ENCODE measurements around the gene PNLDC1. TPM values are rescaled to one million over a fixed set of nuclear protein-coding genes. Genes with fewer than 3 reads are reported as not detected.

The PNLDC1 gene
- total RNA-seq, 2 donors from 2014 or later, result not detected

DNA sequence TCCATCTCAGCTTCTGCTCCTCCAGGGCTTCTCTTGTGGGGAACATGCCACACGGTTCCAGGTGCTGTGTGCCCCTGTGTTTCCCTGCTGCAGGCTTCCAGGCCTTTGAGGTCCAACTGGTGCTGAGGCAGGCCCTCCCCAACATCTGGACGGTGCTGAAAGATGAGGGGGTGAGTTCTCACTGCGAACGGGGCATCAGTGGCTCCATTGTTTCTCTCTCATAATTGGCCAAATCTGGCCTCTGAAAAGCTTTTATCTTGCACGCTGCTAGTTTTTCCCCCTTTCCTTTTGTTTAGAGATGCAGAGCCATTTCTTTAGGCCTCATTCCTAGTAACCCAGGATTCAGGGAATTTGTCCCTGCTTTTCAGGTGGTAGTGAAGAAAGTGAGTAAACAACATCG, 8.6 kb downstream of the PNLDC1 start:
- Histone ChIP-seq H3K4me3 (ENCODE audit: low read length) (no peak overlapping the region), H3K27ac (ENCODE audit: low read depth, low read length) (no peak overlapping the region), H3K36me3 (ENCODE audit: control insufficient read depth, insufficient read depth, low read length) (no peaks in the 10 kb centered on the region), H3K9ac (ENCODE audit: extremely low read depth, low read length, poor library complexity, severe bottlenecking) (no peak overlapping the region), H3K27me3 (ENCODE audit: control insufficient read depth, insufficient read depth, low read length, poor library complexity, severe bottlenecking) (peaks cover 2% of the 10 kb centered on the region), H3K9me3 (ENCODE audit: control insufficient read depth, low read length) (no peaks in the 10 kb centered on the region), H3K4me1 (ENCODE audit: control insufficient read depth, insufficient read depth, low read length) (peaks cover 10% of the 10 kb centered on the region)
- H3K27ac Mint-ChIP-seq, result peak overlapping the region; percentile 42
- no peaks in the 10 kb centered on the region for H3K9me3 Mint-ChIP-seq
- peaks cover 4% of the 10 kb centered on the region for H3K27me3 Mint-ChIP-seq (ENCODE audit: insufficient read depth)
- H3K36me3 Mint-ChIP-seq (ENCODE audit: low read depth), result no peaks in the 10 kb centered on the region
- peaks cover 35% of the 10 kb centered on the region for H3K4me1 Mint-ChIP-seq
- no peak for DNase-seq
- 89 to 93% methylated on average over 6 of the region's 6 CpGs for WGBS, 2 experiments (ENCODE audit: insufficient coverage in 1 of 2, insufficient read length in 1 of 2)
- TF ChIP-seq, protein P1, sequence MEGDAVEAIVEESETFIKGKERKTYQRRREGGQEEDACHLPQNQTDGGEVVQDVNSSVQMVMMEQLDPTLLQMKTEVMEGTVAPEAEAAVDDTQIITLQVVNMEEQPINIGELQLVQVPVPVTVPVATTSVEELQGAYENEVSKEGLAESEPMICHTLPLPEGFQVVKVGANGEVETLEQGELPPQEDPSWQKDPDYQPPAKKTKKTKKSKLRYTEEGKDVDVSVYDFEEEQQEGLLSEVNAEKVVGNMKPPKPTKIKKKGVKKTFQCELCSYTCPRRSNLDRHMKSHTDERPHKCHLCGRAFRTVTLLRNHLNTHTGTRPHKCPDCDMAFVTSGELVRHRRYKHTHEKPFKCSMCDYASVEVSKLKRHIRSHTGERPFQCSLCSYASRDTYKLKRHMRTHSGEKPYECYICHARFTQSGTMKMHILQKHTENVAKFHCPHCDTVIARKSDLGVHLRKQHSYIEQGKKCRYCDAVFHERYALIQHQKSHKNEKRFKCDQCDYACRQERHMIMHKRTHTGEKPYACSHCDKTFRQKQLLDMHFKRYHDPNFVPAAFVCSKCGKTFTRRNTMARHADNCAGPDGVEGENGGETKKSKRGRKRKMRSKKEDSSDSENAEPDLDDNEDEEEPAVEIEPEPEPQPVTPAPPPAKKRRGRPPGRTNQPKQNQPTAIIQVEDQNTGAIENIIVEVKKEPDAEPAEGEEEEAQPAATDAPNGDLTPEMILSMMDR (conservative IDR thresholded peaks at IDR 0.05), result no peak
- H3K4me3 Mint-ChIP-seq, result no peak overlapping the region

DNA sequence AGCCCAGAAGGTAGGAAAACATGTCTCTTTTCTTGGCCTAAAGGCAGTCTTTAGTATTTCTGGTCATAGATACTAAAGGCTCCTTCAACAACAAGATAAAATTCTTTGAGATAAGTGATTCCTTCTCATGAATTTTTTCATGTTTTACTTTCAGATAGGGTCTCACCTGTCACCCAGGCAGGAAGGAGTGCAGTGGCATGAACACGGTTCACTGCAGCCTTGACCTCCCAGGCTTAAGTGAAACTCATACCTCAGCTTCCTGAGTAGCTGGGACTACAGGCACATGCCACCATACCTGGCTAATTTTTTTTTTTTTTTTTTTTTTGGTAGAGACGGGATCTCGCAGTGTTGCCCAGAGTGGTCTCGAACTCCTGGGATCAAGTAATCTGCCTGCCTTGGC, 9.1 kb downstream of the PNLDC1 start:
- H3K4me1 ChIP-seq (ENCODE audit: control insufficient read depth, insufficient read depth, low read length), result peaks cover 10% of the 10 kb centered on the region
- H3K9ac ChIP-seq (ENCODE audit: extremely low read depth, low read length, poor library complexity, severe bottlenecking), result no peak overlapping the region
- no peaks in the 10 kb centered on the region for H3K36me3 ChIP-seq (ENCODE audit: control insufficient read depth, insufficient read depth, low read length)
- Mint-ChIP-seq H3K9me3 (no peaks in the 10 kb centered on the region), H3K4me1 (peaks cover 35% of the 10 kb centered on the region), H3K27ac (no peak overlapping the region), H3K36me3 (ENCODE audit: low read depth) (no peaks in the 10 kb centered on the region), H3K27me3 (ENCODE audit: insufficient read depth) (peaks cover 3% of the 10 kb centered on the region), H3K4me3 (no peak overlapping the region)
- no peaks in the 10 kb centered on the region for H3K27me3 ChIP-seq (ENCODE audit: control insufficient read depth, insufficient read depth, low read length, poor library complexity, severe bottlenecking)
- 71 to 93% methylated on average over 1 to 4 of the region's 4 CpGs for WGBS, 2 experiments (ENCODE audit: insufficient coverage in 1 of 2, insufficient read length in 1 of 2)
- no peak for DNase-seq
- H3K4me3 ChIP-seq (ENCODE audit: low read length), result no peak overlapping the region
- no peak overlapping the region for H3K27ac ChIP-seq (ENCODE audit: low read depth, low read length)
- no peaks in the 10 kb centered on the region for H3K9me3 ChIP-seq (ENCODE audit: control insufficient read depth, low read length)
- TF ChIP-seq, protein P1 (conservative IDR thresholded peaks at IDR 0.05), result no peak

DNA sequence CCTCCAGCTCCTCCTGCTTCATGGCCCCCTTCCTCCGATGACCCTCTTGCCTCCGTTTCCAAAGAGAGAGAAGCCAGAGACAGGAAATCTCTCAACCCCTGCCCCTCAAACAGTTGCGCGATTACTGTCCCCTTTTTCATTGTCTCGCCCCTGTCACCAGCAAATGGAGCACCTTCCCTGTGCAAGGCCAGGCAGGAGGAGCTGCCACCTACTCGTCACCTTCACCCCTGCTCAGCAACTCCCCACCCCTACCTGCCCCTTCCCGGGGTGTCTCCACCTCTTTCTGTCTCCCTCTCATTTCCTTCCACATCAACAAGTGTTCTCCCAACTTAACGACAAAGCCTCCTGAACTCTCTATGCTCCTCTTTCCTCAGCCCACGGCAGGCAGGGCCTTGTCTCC, 13.7 kb downstream of the PNLDC1 start:
- no peak for DNase-seq
- Histone ChIP-seq H3K27ac (ENCODE audit: low read depth, low read length) (no peak overlapping the region), H3K9me3 (ENCODE audit: control insufficient read depth, low read length) (no peaks in the 10 kb centered on the region), H3K9ac (ENCODE audit: extremely low read depth, low read length, poor library complexity, severe bottlenecking) (no peak overlapping the region), H3K36me3 (ENCODE audit: control insufficient read depth, insufficient read depth, low read length) (no peaks in the 10 kb centered on the region), H3K4me1 (ENCODE audit: control insufficient read depth, insufficient read depth, low read length) (no peaks in the 10 kb centered on the region), H3K4me3 (ENCODE audit: low read length) (no peak overlapping the region), H3K27me3 (ENCODE audit: control insufficient read depth, insufficient read depth, low read length, poor library complexity, severe bottlenecking) (no peaks in the 10 kb centered on the region)
- WGBS, 2 experiments (ENCODE audit: insufficient coverage in 1 of 2, insufficient read length in 1 of 2), result 80 to 85% methylated on average over 3 to 9 of the region's 9 CpGs
- H3K9me3 Mint-ChIP-seq, result no peaks in the 10 kb centered on the region
- no peaks in the 10 kb centered on the region for H3K36me3 Mint-ChIP-seq (ENCODE audit: low read depth)
- peaks cover 6% of the 10 kb centered on the region for H3K27me3 Mint-ChIP-seq (ENCODE audit: insufficient read depth)
- H3K4me3 Mint-ChIP-seq, result no peak overlapping the region
- TF ChIP-seq, protein P1 (conservative IDR thresholded peaks at IDR 0.05), result no peak
- peak overlapping the region; percentile 10 for H3K27ac Mint-ChIP-seq
- peaks cover 5% of the 10 kb centered on the region for H3K4me1 Mint-ChIP-seq

All from endodermal cell (in vitro differentiated cells).